GM12878 (cell line): ENCODE data around the gene KRTAP10-9. TPM values are rescaled to one million over a fixed set of nuclear protein-coding genes. Genes with fewer than 3 reads are reported as not detected.

Source experiments
- ATAC-seq: fragments of 200-7000 bp; cut with Tn5 transposase; 3 replicates; pipeline ENCODE4 v1.9.1; 2020; ENCODE audit warnings: mild to moderate bottlenecking, moderate library complexity
- BruUV-seq: library from RNA; stranded (reverse); fragments of 400-500 nt; replicated peaks from 2 replicates; lab custom pipeline; 2021; lab: Mats Ljungman, UMichigan
- CTCF ChIA-PET: fragments of 300-600 bp; sonication (Branson Sonifier 250); formaldehyde crosslinking; extraction: SDS; loops from one replicate; lab custom pipeline; 2021; ENCODE audit warnings: inconsistent platforms; lab: Yijun Ruan, JAX
- POLR2A ChIA-PET: fragments of 350-600 bp; formaldehyde crosslinking; extraction: SDS; loops from one replicate; lab custom pipeline; 2021; ENCODE audit warnings: inconsistent platforms; lab: Charles Lee
- RAD21 ChIA-PET: fragments of 300-600 bp; sonication (Branson Sonifier 250); formaldehyde crosslinking; loops from one replicate; lab custom pipeline; 2023; ENCODE audit warnings: antibody characterized with exemption; ENCODE audit not compliant: unreplicated experiment; lab: Charles Lee
- SMC1A ChIA-PET: fragments of 300-600 bp; sonication (Branson Sonifier 250); formaldehyde crosslinking; loops from one replicate; lab custom pipeline; 2023; ENCODE audit not compliant: unreplicated experiment, uncharacterized antibody; lab: Charles Lee
- DNase-seq: peaks from one replicate; pipeline ENCODE4 v3.0.0-alpha.2; 2011; ENCODE audit warnings: low read depth, low spot score
- FAIRE-seq: peaks from 3 replicates; lab custom pipeline; 2011; peaks lifted over from hg19 to GRCh38; lab: Jason Lieb, UNC
- H2AFZ ChIP-seq: 2 replicates; pipeline ENCODE4 v1.6.0; 2011; ENCODE audit warnings: low read depth, low read length, control low read depth; ENCODE audit not compliant: control insufficient read depth
- H3K27ac ChIP-seq: 2 replicates; pipeline ENCODE4 v1.5.1; 2011; ENCODE audit warnings: control low read depth; ENCODE audit not compliant: control insufficient read depth, insufficient read depth
- H3K27me3 ChIP-seq, 2 experiments: replicated peaks in 1 of 2; 2 replicates each; pipeline versions ENCODE4 v1.6.0 to v1.6.1; 2011; ENCODE audit warnings: low read length in 1 of 2; ENCODE audit not compliant: control insufficient read depth in 2 of 2, insufficient read depth in 2 of 2
- H3K36me3 ChIP-seq, 2 experiments: 2 replicates each; pipeline ENCODE4 v1.5.1; 2011; ENCODE audit warnings: low read length in 1 of 2; ENCODE audit not compliant: control insufficient read depth in 2 of 2, insufficient read depth in 2 of 2
- H3K4me1 ChIP-seq: 2 replicates; pipeline ENCODE4 v1.6.1; 2011; ENCODE audit warnings: mild to moderate bottlenecking, low read length, moderate library complexity, mixed read lengths; ENCODE audit not compliant: control insufficient read depth, insufficient read depth
- H3K4me2 ChIP-seq: 2 replicates; pipeline ENCODE4 v1.6.0; 2011; ENCODE audit warnings: control low read depth; ENCODE audit not compliant: control insufficient read depth, insufficient read depth
- H3K4me3 ChIP-seq: fragments of 200-600 bp; sonication (generic); 2 replicates; pipeline ENCODE4 v1.5.1; 2016
- H3K79me2 ChIP-seq: 2 replicates; pipeline ENCODE4 v1.6.0; 2011; ENCODE audit warnings: low read length; ENCODE audit not compliant: control insufficient read depth, insufficient read depth
- H3K9ac ChIP-seq: 2 replicates; pipeline ENCODE4 v1.8.0; 2011; ENCODE audit warnings: low read length, control low read depth, mixed read lengths; ENCODE audit not compliant: control insufficient read depth, insufficient read depth
- H3K9me3 ChIP-seq: replicated peaks from 3 replicates; pipeline ENCODE4 v1.5.1; 2011; ENCODE audit warnings: mild to moderate bottlenecking, low read length; ENCODE audit not compliant: control insufficient read depth, insufficient read depth
- H4K20me1 ChIP-seq: 2 replicates; pipeline ENCODE4 v1.6.0; 2011; ENCODE audit not compliant: control insufficient read depth, insufficient read depth
- BCL11A ChIP-seq: IDR thresholded peaks from 2 replicates; pipeline ENCODE4 v1.6.1; 2011; ENCODE audit warnings: low read depth, low read length
- BHLHE40 ChIP-seq, 2 experiments: fragments of 450-650 bp in 1 of 2; IDR thresholded peaks; 2 replicates each; pipeline ENCODE4 v1.6.1; 2011 to 2017; ENCODE audit warnings: low read depth in 2 of 2, borderline replicate concordance in 1 of 2, improper control_type of control experiment in 1 of 2, low read length in 1 of 2, mild to moderate bottlenecking in 1 of 2
- E2F4 ChIP-seq: IDR thresholded peaks from 2 replicates; pipeline ENCODE4 v1.6.1; 2012; ENCODE audit warnings: low read depth, low read length, improper control_type of control experiment
- FOXM1 ChIP-seq: IDR thresholded peaks from 2 replicates; pipeline ENCODE4 v1.6.1; 2012; ENCODE audit warnings: low read depth, mild to moderate bottlenecking, inconsistent platforms, low read length, moderate library complexity
- IRF3 ChIP-seq: fragments of 450-650 bp; IDR thresholded peaks from 2 replicates; pipeline ENCODE4 v1.6.1; 2014; ENCODE audit warnings: mild to moderate bottlenecking
- NRF1 ChIP-seq: conservative IDR thresholded peaks from 2 replicates; pipeline ENCODE4 v1.6.1; 2011; ENCODE audit warnings: mild to moderate bottlenecking, low read depth, low read length, improper control_type of control experiment
- RELA ChIP-seq: fragments of 450-650 bp; IDR thresholded peaks from 2 replicates; pipeline ENCODE4 v1.8.0; 2014; ENCODE audit warnings: borderline replicate concordance; ENCODE audit not compliant: partially characterized antibody
- TARDBP ChIP-seq: IDR thresholded peaks from 2 replicates; pipeline ENCODE4 v1.6.1; 2016; ENCODE audit warnings: borderline replicate concordance
- YY1 ChIP-seq: IDR thresholded peaks from 2 replicates; pipeline ENCODE4 v1.6.1; 2011; ENCODE audit warnings: low read depth, mild to moderate bottlenecking, low read length
- ZSCAN29 ChIP-seq: fragments of 450-650 bp; IDR thresholded peaks from 2 replicates; pipeline ENCODE4 v1.6.1; 2017; ENCODE audit warnings: mild to moderate bottlenecking, moderate library complexity
- WGBS: methylation state at CpG from one replicate; pipeline ENCODE4 v1.1.6; 2016; ENCODE audit warnings: low lambda C conversion rate; ENCODE audit not compliant: insufficient replicate concordance, insufficient coverage; ENCODE audit errors: missing lambda C conversion rate; 5-methylcytosine and 5-hydroxymethylcytosine counted together
- in situ Hi-C: fragments of 300-500 bp; cut with MboI; formaldehyde crosslinking; loops from 9 replicates; pipeline ENCODE4 v1.14.3; 2018; ENCODE audit warnings: mixed read lengths
- intact Hi-C: fragments of 100-400 bp; cut with micrococcal nuclease; formaldehyde crosslinking; loops from one replicate; pipeline ENCODE4 v1.14.2; 2022; ENCODE audit not compliant: unreplicated experiment
- polyA plus RNA-seq, 11 experiments: library from polyadenylated mRNA; depleted of rRNA in 4 of 11; unstranded in 6 of 11; stranded (reverse) in 5 of 11; fragments of >200 nt; fragmentation: Nextera tagmentation in 4 of 11; fragmentation: Illumina TruSeq in 1 of 11; extraction: Ambion mirVana in 4 of 11; extraction: Trizol in 1 of 11; gene quantifications; 1 replicate in 1 of 11; 2 replicates in 10 of 11; pipeline versions ENCODE4 v1.2.1 to v1.2.3, GENCODE V29; 2011 to 2016; ENCODE audit warnings: inconsistent platforms in 2 of 11, missing spikeins in 2 of 11, low read depth in 1 of 11
- total RNA-seq, 4 experiments: library from RNA; depleted of rRNA in 3 of 4; stranded (reverse); fragments of >200 nt in 3 of 4; fragmentation: Illumina TruSeq in 1 of 4; extraction: Trizol in 1 of 4; gene quantifications; 2 replicates each; pipeline versions ENCODE4 v1.2.1 to v1.2.3, GENCODE V29; 2013 to 2021

Gene KRTAP10-9
- total and polyA plus RNA-seq, 10 of the 15 experiments (the other 5 are each of a cell fraction or from before 2014, with no cell fraction given) = not detected

- POLR2A ChIA-PET = no interaction called here
- CTCF ChIA-PET = no interaction called here
- Histone ChIP-seq H3K27me3 (no peaks in the 10 kb centered on the region), H2AFZ (no peak overlapping the region), H3K4me1 (no peaks in the 10 kb centered on the region), H3K27ac (no peak overlapping the region), H3K4me3 (no peak overlapping the region), H3K9ac (no peak overlapping the region), H3K4me2 (no peak overlapping the region), H4K20me1 (no peaks in the 10 kb centered on the region), H3K36me3 (no peaks in the 10 kb centered on the region), H3K9me3 (peaks cover 2% of the 10 kb centered on the region; the same call in 1 of the 3 replicates), H3K79me2 (no peaks in the 10 kb centered on the region)
- SMC1A ChIA-PET = interaction anchor here (1.3 kb wide), 1 partner anchor 89 kb away, joined by 3 read pairs; no protein-coding TSS in a partner anchor
- no peak for FAIRE-seq
- 38% methylated on average over 14 of the region's 14 CpGs for WGBS
- no peak for DNase-seq
- RAD21 ChIA-PET = no interaction called here
- in situ Hi-C loops (no loop called here), intact Hi-C loops (no loop called here)
- no peak for ATAC-seq
- TF ChIP-seq NRF1 = no peak
- peak in 1 of 2 experiments; percentile 53; a peak in 1 of 4 replicates for TF ChIP-seq BHLHE40 (IDR thresholded peaks at IDR 0.05; ENCODE audit: borderline replicate concordance in 1 of 2, low read depth in 2 of 2, low read length in 1 of 2)
- no peak for TF ChIP-seq ZSCAN29
- no TSS peak for BruUV-seq
These were observed 26.2 kb downstream of the KRTAP10-9 start for GRCh38 chr21:44653123-44653522.

- in situ Hi-C loops (no loop called here), intact Hi-C loops (no loop called here)
- Histone ChIP-seq H3K9me3 (peaks cover 2% of the 10 kb centered on the region; the same call in 1 of the 3 replicates), H3K27me3 (no peaks in the 10 kb centered on the region), H3K4me1 (no peaks in the 10 kb centered on the region), H3K79me2 (no peaks in the 10 kb centered on the region), H3K4me2 (no peak overlapping the region), H3K27ac (no peak overlapping the region), H2AFZ (no peak overlapping the region), H3K4me3 (no peak overlapping the region), H4K20me1 (no peaks in the 10 kb centered on the region), H3K9ac (no peak overlapping the region), H3K36me3 (no peaks in the 10 kb centered on the region)
- ChIA-PET SMC1A (interaction anchor here (1.3 kb wide), 1 partner anchor 88 kb away, joined by 3 read pairs; no protein-coding TSS in a partner anchor), CTCF (no interaction called here), POLR2A (no interaction called here), RAD21 (no interaction called here)
- no peak for FAIRE-seq
- no TSS peak for BruUV-seq
- WGBS = 33% methylated on average over 17 of the region's 17 CpGs
- no peak for ATAC-seq
- DNase-seq = no peak
- TF ChIP-seq TARDBP (no peak), FOXM1 (no peak), IRF3 (no peak), YY1 (no peak), RELA (no peak), BCL11A (no peak), E2F4 (no peak)
These were observed 27.0 kb downstream of the KRTAP10-9 start for GRCh38 chr21:44653656-44654575.
